Suprapubic skin (tissue), 4 donors: ENCODE measurements around the gene CCN5.

Experiments used
- EP300 ChIP-seq: sonication (generic); formaldehyde crosslinking; IDR thresholded peaks from one replicate; pipeline ENCODE4 v1.6.1; 2017; ENCODE audit warnings: antibody characterized with exemption
- POLR2A ChIP-seq, 2 donors: fragments of 450-650 bp; IDR thresholded peaks; one replicate each; pipeline ENCODE4 v1.6.1; 2017; ENCODE audit warnings: antibody characterized with exemption in 2 of 2, mild to moderate bottlenecking in 2 of 2, moderate library complexity in 2 of 2
- POLR2AphosphoS5 ChIP-seq, 3 donors: sonication (generic); formaldehyde crosslinking; IDR thresholded peaks; one replicate each; pipeline ENCODE4 v1.6.1; 2017; ENCODE audit warnings: antibody characterized with exemption in 3 of 3
- TF ChIP-seq, protein P1 (sequence below), 2 donors: fragments of 200-600 bp in 1 of 2; fragments of 450-650 bp in 1 of 2; sonication (generic) in 1 of 2; IDR thresholded peaks; one replicate each; pipeline ENCODE4 v1.5.1; 2016 to 2019; ENCODE audit warnings: antibody characterized with exemption in 2 of 2, mild to moderate bottlenecking in 1 of 2, moderate library complexity in 1 of 2

GRCh38 chr20:44705364-44706094 lies 9.6 kb upstream of the CCN5 start:
- TF ChIP-seq, protein P1, sequence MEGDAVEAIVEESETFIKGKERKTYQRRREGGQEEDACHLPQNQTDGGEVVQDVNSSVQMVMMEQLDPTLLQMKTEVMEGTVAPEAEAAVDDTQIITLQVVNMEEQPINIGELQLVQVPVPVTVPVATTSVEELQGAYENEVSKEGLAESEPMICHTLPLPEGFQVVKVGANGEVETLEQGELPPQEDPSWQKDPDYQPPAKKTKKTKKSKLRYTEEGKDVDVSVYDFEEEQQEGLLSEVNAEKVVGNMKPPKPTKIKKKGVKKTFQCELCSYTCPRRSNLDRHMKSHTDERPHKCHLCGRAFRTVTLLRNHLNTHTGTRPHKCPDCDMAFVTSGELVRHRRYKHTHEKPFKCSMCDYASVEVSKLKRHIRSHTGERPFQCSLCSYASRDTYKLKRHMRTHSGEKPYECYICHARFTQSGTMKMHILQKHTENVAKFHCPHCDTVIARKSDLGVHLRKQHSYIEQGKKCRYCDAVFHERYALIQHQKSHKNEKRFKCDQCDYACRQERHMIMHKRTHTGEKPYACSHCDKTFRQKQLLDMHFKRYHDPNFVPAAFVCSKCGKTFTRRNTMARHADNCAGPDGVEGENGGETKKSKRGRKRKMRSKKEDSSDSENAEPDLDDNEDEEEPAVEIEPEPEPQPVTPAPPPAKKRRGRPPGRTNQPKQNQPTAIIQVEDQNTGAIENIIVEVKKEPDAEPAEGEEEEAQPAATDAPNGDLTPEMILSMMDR (IDR thresholded peaks at IDR 0.05) = no peak
- TF ChIP-seq POLR2A (IDR thresholded peaks at IDR 0.05) (no peak), EP300 (no peak), POLR2AphosphoS5 (IDR thresholded peaks at IDR 0.05) (no peak)
